K562 (cell line): Measurements from ENCODE around the gene CLPSL2. TPM values are rescaled to one million over a fixed set of nuclear protein-coding genes. Genes with fewer than 3 reads are reported as not detected.

Source experiments
- ATAC-seq: fragments of 200-7000 bp; cut with Tn5 transposase; 3 replicates; pipeline ENCODE4 v1.9.1; 2020; ENCODE audit warnings: moderate library complexity
- BruUV-seq: library from RNA; stranded (reverse); fragments of 400-500 nt; replicated peaks from 2 replicates; lab custom pipeline; 2021; lab: Mats Ljungman, UMichigan
- CTCF ChIA-PET: fragments of 300-600 bp; formaldehyde crosslinking; extraction: SDS; loops from one replicate; lab custom pipeline; 2021; ENCODE audit warnings: low intra/inter-chr PET ratio; lab: Yijun Ruan, JAX
- POLR2A ChIA-PET: fragments of 300-600, 350-650 bp; sonication (Branson Sonifier 250); formaldehyde crosslinking; extraction: SDS; loops from one replicate; lab custom pipeline; 2021; ENCODE audit warnings: antibody characterized with exemption, inconsistent platforms; lab: Yijun Ruan, JAX
- DNase-seq, 4 experiments: peaks; one replicate each; pipeline versions ENCODE4 v3.0.0 to v3.0.0-alpha.2; 2011 to 2018; ENCODE audit warnings: low spot score in 3 of 4, mixed read lengths in 3 of 4; ENCODE audit errors: extremely low read depth in 1 of 4
- FAIRE-seq: peaks from 2 replicates; lab custom pipeline; 2011; peaks lifted over from hg19 to GRCh38; lab: Jason Lieb, UNC
- H2AFZ ChIP-seq: 2 replicates; pipeline ENCODE4 v1.6.0; 2011; ENCODE audit warnings: low read depth, low read length, control low read depth, inconsistent platforms
- H3K27ac ChIP-seq: fragments of 200-600 bp; 3 replicates; pipeline ENCODE4 v1.8.0; 2011; ENCODE audit warnings: low read depth, mild to moderate bottlenecking, control low read depth, inconsistent platforms, low read length, moderate library complexity, mixed read lengths; ENCODE audit errors: extremely low read depth
- H3K27me3 ChIP-seq, 2 experiments: fragments of 300-600 bp in 1 of 2; 2 replicates in 1 of 2; 3 replicates in 1 of 2; pipeline versions ENCODE4 v1.6.0 to v1.8.0; 2011; ENCODE audit warnings: inconsistent platforms in 2 of 2, low read length in 2 of 2, mild to moderate bottlenecking in 1 of 2, mixed read lengths in 1 of 2, moderate library complexity in 1 of 2; ENCODE audit not compliant: control insufficient read depth in 2 of 2, insufficient read depth in 2 of 2
- H3K36me3 ChIP-seq: fragments of 300-600 bp; 3 replicates; pipeline ENCODE4 v1.8.0; 2011; ENCODE audit warnings: mild to moderate bottlenecking, low read length, inconsistent platforms; ENCODE audit not compliant: control insufficient read depth, insufficient read depth
- H3K4me1 ChIP-seq, 2 experiments: fragments of 200-600 bp in 1 of 2; replicated peaks in 1 of 2; 2 replicates in 1 of 2; 3 replicates in 1 of 2; pipeline versions ENCODE4 v1.5.1 to v1.8.0; 2011; ENCODE audit warnings: inconsistent platforms in 2 of 2, low read length in 2 of 2, mild to moderate bottlenecking in 1 of 2, mixed read lengths in 1 of 2, moderate library complexity in 1 of 2; ENCODE audit not compliant: control insufficient read depth in 2 of 2, insufficient read depth in 2 of 2
- H3K4me2 ChIP-seq: 2 replicates; pipeline ENCODE4 v1.6.1; 2011; ENCODE audit warnings: low read length, control low read depth, inconsistent platforms, mixed read lengths; ENCODE audit not compliant: insufficient read depth
- H3K4me3 ChIP-seq: fragments of 200-600 bp; sonication (generic), shearing (Covaris generic); 2 replicates; pipeline ENCODE4 v1.5.1; 2016; ENCODE audit warnings: control low read depth, inconsistent platforms
- H3K79me2 ChIP-seq: fragments of 200-600 bp; 3 replicates; pipeline ENCODE4 v1.8.0; 2011; ENCODE audit warnings: low read length, inconsistent platforms; ENCODE audit not compliant: control insufficient read depth, insufficient read depth
- H3K9ac ChIP-seq, 2 experiments: 2 replicates each; pipeline versions ENCODE4 v1.6.0 to v1.6.1; 2011; ENCODE audit warnings: low read depth in 2 of 2, low read length in 2 of 2, control low read depth in 1 of 2, inconsistent platforms in 1 of 2, mild to moderate bottlenecking in 1 of 2, mixed read lengths in 1 of 2; ENCODE audit not compliant: insufficient read depth in 1 of 2
- H3K9me1 ChIP-seq: one replicate; pipeline ENCODE4 v1.6.0; 2011; ENCODE audit warnings: inconsistent platforms, mild to moderate bottlenecking, low read length, moderate library complexity; ENCODE audit not compliant: control insufficient read depth, insufficient read depth
- H3K9me3 ChIP-seq: replicated peaks from 2 replicates; pipeline ENCODE4 v1.5.1; 2011; ENCODE audit warnings: low read depth, low read length, inconsistent platforms; ENCODE audit not compliant: control insufficient read depth, insufficient read depth
- H4K20me1 ChIP-seq: replicated peaks from 2 replicates; pipeline ENCODE4 v1.6.1; 2011; ENCODE audit warnings: low read length, inconsistent platforms, mixed read lengths; ENCODE audit not compliant: control insufficient read depth, insufficient read depth
- CBFA2T3 ChIP-seq: fragments of 450-650 bp; IDR thresholded peaks from 2 replicates; pipeline ENCODE4 v1.6.1; 2017
- CHD1 ChIP-seq: fragments of 200-600 bp; sonication (generic); IDR thresholded peaks from one replicate; pipeline ENCODE4 v1.6.1; 2012; ENCODE audit warnings: mild to moderate bottlenecking, moderate library complexity, low read length, inconsistent platforms
- CTBP1 ChIP-seq: fragments of 450-650 bp; IDR thresholded peaks from 2 replicates; pipeline ENCODE4 v1.6.1; 2016; ENCODE audit warnings: borderline replicate concordance
- HNRNPK ChIP-seq: fragments of 200-400 bp; formaldehyde crosslinking; IDR thresholded peaks from one replicate; pipeline ENCODE4 v1.6.1; 2018; ENCODE audit warnings: mild to moderate bottlenecking, low read depth, low read length; ENCODE audit not compliant: poor library complexity, severe bottlenecking
- LCOR ChIP-seq: sonication (generic); formaldehyde crosslinking; IDR thresholded peaks from 2 replicates; pipeline ENCODE4 v1.8.0; 2022; ENCODE audit warnings: mild to moderate bottlenecking, missing genetic modification reagents
- NCOA1 ChIP-seq: fragments of 450-650 bp; IDR thresholded peaks from 2 replicates; pipeline ENCODE4 v1.6.1; 2016; ENCODE audit warnings: low read depth
- NFIC ChIP-seq: fragments of 450-650 bp; IDR thresholded peaks from 2 replicates; pipeline ENCODE4 v1.6.1; 2017; ENCODE audit warnings: mild to moderate bottlenecking, inconsistent platforms
- NRF1 ChIP-seq, 2 experiments: fragments of 450-650 bp; IDR thresholded peaks in 1 of 2; conservative IDR thresholded peaks in 1 of 2; 2 replicates each; pipeline ENCODE4 v1.6.1; 2014; ENCODE audit warnings: mild to moderate bottlenecking in 2 of 2
- POLR3G ChIP-seq: IDR thresholded peaks from 2 replicates; pipeline ENCODE4 v1.6.1; 2011; ENCODE audit not compliant: insufficient read length, insufficient replicate concordance; ENCODE audit errors: extremely low read depth
- THAP7 ChIP-seq: fragments of 250-450 bp; sonication (Bioruptor Pico); IDR thresholded peaks from 2 replicates; pipeline ENCODE4 v1.5.0; 2021
- TRIM24 ChIP-seq, 2 experiments: fragments of 450-650 bp; IDR thresholded peaks; 2 replicates each; pipeline ENCODE4 v1.6.1; 2016
- ZBTB43 ChIP-seq: sonication (generic); formaldehyde crosslinking; IDR thresholded peaks from 2 replicates; pipeline ENCODE4 v1.8.0; 2023; ENCODE audit warnings: mild to moderate bottlenecking, missing genetic modification reagents
- ZFP36 ChIP-seq: fragments of 150-350 bp; IDR thresholded peaks from 2 replicates; pipeline ENCODE4 v1.6.1; 2018; ENCODE audit warnings: low read length, low read depth; ENCODE audit not compliant: partially characterized antibody
- ZNF165 ChIP-seq: fragments of 250-450 bp; sonication (Bioruptor Pico); IDR thresholded peaks from 2 replicates; pipeline ENCODE4 v1.4.0; 2020; ENCODE audit warnings: borderline replicate concordance
- WGBS: fragments of 100-300 bp; shearing (Covaris generic); methylation state at CpG from one replicate; pipeline ENCODE4 v1.1.6; 2016; ENCODE audit warnings: low coverage, mixed read lengths; ENCODE audit not compliant: insufficient coverage; ENCODE audit errors: missing lambda C conversion rate; 5-methylcytosine and 5-hydroxymethylcytosine counted together
- in situ Hi-C: fragments of 300-500 bp; cut with MboI; formaldehyde crosslinking; loops from 4 replicates; pipeline ENCODE4 v1.15.0; 2018; ENCODE audit warnings: inconsistent platforms, mixed read lengths
- intact Hi-C: fragments of 100-400 bp; cut with micrococcal nuclease; formaldehyde crosslinking; loops from 2 replicates; pipeline ENCODE4 v1.14.2; 2022
- polyA plus RNA-seq, 8 experiments: library from polyadenylated mRNA; depleted of rRNA in 4 of 8; stranded (reverse) in 5 of 8; unstranded in 3 of 8; fragments of >200 nt; fragmentation: Nextera tagmentation in 2 of 8; fragmentation: Illumina TruSeq in 1 of 8; extraction: Ambion mirVana in 2 of 8; extraction: Trizol in 1 of 8; gene quantifications; 2 replicates each; pipeline versions ENCODE4 v1.2.1 to v1.2.3, GENCODE V29; 2011 to 2014; ENCODE audit warnings: inconsistent platforms in 1 of 8, missing spikeins in 1 of 8
- total RNA-seq, 7 experiments: library from RNA; depleted of rRNA in 6 of 7; stranded (reverse); fragments of >200 nt in 6 of 7; fragmentation: Illumina TruSeq in 2 of 7; extraction: Trizol in 2 of 7; gene quantifications; 2 replicates each; pipeline versions ENCODE4 v1.2.1 to v1.2.3, GENCODE V29; 2011 to 2021; ENCODE audit warnings: low replicate concordance in 1 of 7

CLPSL2 gene
- total and polyA plus RNA-seq, 9 of the 15 experiments (the other 6 are each of a cell fraction or from before 2014, with no cell fraction given) = not detected

DNA sequence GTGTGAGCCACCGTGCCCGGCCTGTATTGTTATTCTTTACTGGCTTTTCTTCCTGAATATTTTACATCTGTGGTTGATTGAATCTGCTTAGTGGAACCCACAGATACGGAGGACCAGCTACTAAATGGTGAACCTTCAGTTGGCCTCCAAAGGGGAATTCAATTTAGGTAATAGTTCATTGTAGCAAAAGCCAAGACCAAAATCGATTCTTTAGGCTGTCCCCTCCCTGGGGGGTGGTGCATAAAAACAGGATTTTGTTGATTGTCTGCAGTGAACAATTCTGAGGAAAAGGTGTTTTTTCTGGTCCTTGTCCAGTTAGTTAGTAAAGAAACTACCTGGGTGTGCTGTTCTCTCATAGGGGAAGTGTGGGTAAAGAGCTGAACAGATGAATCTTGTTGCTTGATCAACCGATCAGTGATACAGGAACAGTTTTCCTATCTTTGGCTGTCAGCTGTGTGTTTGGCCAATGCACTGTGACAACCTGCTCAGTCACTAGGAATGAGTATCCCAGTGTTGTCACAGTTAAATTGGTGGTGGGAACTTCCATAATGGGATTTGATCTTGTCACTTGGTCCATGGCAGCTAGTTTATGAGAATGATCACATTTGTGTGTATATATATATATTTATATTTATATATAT, 48.3 kb downstream of the CLPSL2 start:
- POLR2A ChIA-PET = interaction anchor here (1.3 kb wide), 2 partner anchors 10 to 28 kb away, joined by 5 read pairs; partner anchors contain the start of gene CLPS
- in situ Hi-C loops = no loop called here
- CTCF ChIA-PET = no interaction called here

More for the DNA sequence above, 48.3 kb downstream of the CLPSL2 start:
- Histone ChIP-seq H4K20me1 (no peaks in the 10 kb centered on the region), H3K4me3 (no peak overlapping the region), H3K9me3 (no peaks in the 10 kb centered on the region), H3K4me1 (no peaks in the 10 kb centered on the region), H3K4me2 (no peak overlapping the region), H2AFZ (no peak overlapping the region), H3K36me3 (no peaks in the 10 kb centered on the region), H3K27ac (no peak overlapping the region), H3K79me2 (no peaks in the 10 kb centered on the region), H3K9me1 (no peaks in the 10 kb centered on the region), H3K27me3 (peaks cover 7 to 18% of the 10 kb centered on the region in 2 experiments; a peak in 4 of 5 replicates), H3K9ac (no peak overlapping the region)
- DNase-seq = no peak
- no peak for FAIRE-seq
- no peak for TF ChIP-seq ZFP36
- no peak for TF ChIP-seq LCOR (CRISPR knock-in tag)
- TF ChIP-seq NFIC = no peak
- TF ChIP-seq ZNF165 (CRISPR knock-in tag) = no peak
- no peak for TF ChIP-seq HNRNPK
- no peak for TF ChIP-seq ZBTB43
- no peak for TF ChIP-seq CTBP1
- TF ChIP-seq CBFA2T3 = no peak
- no peak for TF ChIP-seq NCOA1
- TF ChIP-seq POLR3G = no peak
- no peak for TF ChIP-seq TRIM24 (IDR thresholded peaks at IDR 0.05)
- TF ChIP-seq THAP7 = no peak
- no peak for TF ChIP-seq CHD1
- no peak for TF ChIP-seq NRF1 (conservative IDR thresholded peaks at IDR 0.05 in 1 of 2, IDR thresholded peaks at IDR 0.05 in 1 of 2)
- ATAC-seq = no peak
- WGBS = 4% methylated on average over 5 of the region's 5 CpGs
- no TSS peak for BruUV-seq
- intact Hi-C loops = no loop called here

Other genes with a start within 250 kb of the CLPSL2 start
- gene FKBP5, start 87.7 kb upstream of the CLPSL2 start, total RNA-seq (2014; rRNA removed) = 75.0 and 82.8 TPM in 2 replicates
- gene FKBP5, start 87.7 kb upstream of the CLPSL2 start, total RNA-seq (2014; rRNA removed; fragmentation: Illumina TruSeq; extraction: Trizol) = 54.2 and 65.9 TPM in 2 replicates
- 39.9 and 43.8 TPM in 2 replicates for gene FKBP5, start 87.7 kb upstream of the CLPSL2 start, total RNA-seq (2015; rRNA removed; fragmentation: Illumina TruSeq; extraction: Trizol)
- gene FKBP5, start 87.7 kb upstream of the CLPSL2 start, total RNA-seq (2021) = 92.0 and 104 TPM in 2 replicates
- 59.7 and 86.1 TPM in 2 replicates for gene FKBP5, start 87.7 kb upstream of the CLPSL2 start, polyA plus RNA-seq (2011; rRNA removed)
- 128 and 151 TPM in 2 replicates for gene FKBP5, start 87.7 kb upstream of the CLPSL2 start, polyA plus RNA-seq (2014; fragmentation: Illumina TruSeq; extraction: Trizol)
- 10 to 100 TPM; 32.7 to 46.1 TPM for gene FKBP5, start 87.7 kb upstream of the CLPSL2 start, polyA plus RNA-seq (2014; fragmentation: Nextera tagmentation; extraction: Ambion mirVana)
- gene FKBP5, start 87.7 kb upstream of the CLPSL2 start, polyA plus RNA-seq (2014; rRNA removed) = 76.6 and 76.8 TPM in 2 replicates
- 0.09 TPM in 1 of 2 replicates, not detected in the other for gene ARMC12, start 39.6 kb upstream of the CLPSL2 start, total RNA-seq (2014; rRNA removed)
- gene ARMC12, start 39.6 kb upstream of the CLPSL2 start, total RNA-seq (2014; rRNA removed; fragmentation: Illumina TruSeq; extraction: Trizol) = 0.36 TPM in 1 of 2 replicates, not detected in the other
- not detected in 2 replicates for gene ARMC12, start 39.6 kb upstream of the CLPSL2 start, total RNA-seq (2015; rRNA removed; fragmentation: Illumina TruSeq; extraction: Trizol)
- gene ARMC12, start 39.6 kb upstream of the CLPSL2 start, total RNA-seq (2021) = 0.13 and 0.35 TPM in 2 replicates
- gene ARMC12, start 39.6 kb upstream of the CLPSL2 start, polyA plus RNA-seq (2011; rRNA removed) = 0.26 and 0.45 TPM in 2 replicates
- 0.36 TPM in 1 of 2 replicates, not detected in the other for gene ARMC12, start 39.6 kb upstream of the CLPSL2 start, polyA plus RNA-seq (2014; fragmentation: Illumina TruSeq; extraction: Trizol)
- gene ARMC12, start 39.6 kb upstream of the CLPSL2 start, polyA plus RNA-seq (2014; fragmentation: Nextera tagmentation; extraction: Ambion mirVana) = under 1 TPM in 1 of 2 experiments, not detected in 1; 0.13 TPM
- 0.58 TPM in 1 of 2 replicates, not detected in the other for gene ARMC12, start 39.6 kb upstream of the CLPSL2 start, polyA plus RNA-seq (2014; rRNA removed)
- not detected in 2 replicates for gene CLPSL1, start 4.4 kb downstream of the CLPSL2 start, total RNA-seq (2014; rRNA removed)
- not detected in 2 replicates for gene CLPSL1, start 4.4 kb downstream of the CLPSL2 start, total RNA-seq (2014; rRNA removed; fragmentation: Illumina TruSeq; extraction: Trizol)
- gene CLPSL1, start 4.4 kb downstream of the CLPSL2 start, total RNA-seq (2015; rRNA removed; fragmentation: Illumina TruSeq; extraction: Trizol) = not detected in 2 replicates
- not detected in 2 replicates for gene CLPSL1, start 4.4 kb downstream of the CLPSL2 start, total RNA-seq (2021)
- not detected in 2 replicates for gene CLPSL1, start 4.4 kb downstream of the CLPSL2 start, polyA plus RNA-seq (2011; rRNA removed)
- not detected in 2 replicates for gene CLPSL1, start 4.4 kb downstream of the CLPSL2 start, polyA plus RNA-seq (2014; fragmentation: Illumina TruSeq; extraction: Trizol)
- not detected for gene CLPSL1, start 4.4 kb downstream of the CLPSL2 start, polyA plus RNA-seq (2014; fragmentation: Nextera tagmentation; extraction: Ambion mirVana)
- not detected in 2 replicates for gene CLPSL1, start 4.4 kb downstream of the CLPSL2 start, polyA plus RNA-seq (2014; rRNA removed)
- not detected in 2 replicates for gene CLPS, start 20.7 kb downstream of the CLPSL2 start, total RNA-seq (2014; rRNA removed)
- not detected in 2 replicates for gene CLPS, start 20.7 kb downstream of the CLPSL2 start, total RNA-seq (2014; rRNA removed; fragmentation: Illumina TruSeq; extraction: Trizol)
- not detected in 2 replicates for gene CLPS, start 20.7 kb downstream of the CLPSL2 start, total RNA-seq (2015; rRNA removed; fragmentation: Illumina TruSeq; extraction: Trizol)
- gene CLPS, start 20.7 kb downstream of the CLPSL2 start, total RNA-seq (2021) = 2.4 and 2.9 TPM in 2 replicates
- gene CLPS, start 20.7 kb downstream of the CLPSL2 start, polyA plus RNA-seq (2011; rRNA removed) = not detected in 2 replicates
- not detected in 2 replicates for gene CLPS, start 20.7 kb downstream of the CLPSL2 start, polyA plus RNA-seq (2014; fragmentation: Illumina TruSeq; extraction: Trizol)
- not detected for gene CLPS, start 20.7 kb downstream of the CLPSL2 start, polyA plus RNA-seq (2014; fragmentation: Nextera tagmentation; extraction: Ambion mirVana)
- not detected in 2 replicates for gene CLPS, start 20.7 kb downstream of the CLPSL2 start, polyA plus RNA-seq (2014; rRNA removed)
- gene LHFPL5, start 28.8 kb downstream of the CLPSL2 start, total RNA-seq (2014; rRNA removed) = not detected in 2 replicates
- not detected in 2 replicates for gene LHFPL5, start 28.8 kb downstream of the CLPSL2 start, total RNA-seq (2014; rRNA removed; fragmentation: Illumina TruSeq; extraction: Trizol)
- gene LHFPL5, start 28.8 kb downstream of the CLPSL2 start, total RNA-seq (2015; rRNA removed; fragmentation: Illumina TruSeq; extraction: Trizol) = not detected in 2 replicates
- gene LHFPL5, start 28.8 kb downstream of the CLPSL2 start, total RNA-seq (2021) = not detected in 2 replicates
- not detected in 2 replicates for gene LHFPL5, start 28.8 kb downstream of the CLPSL2 start, polyA plus RNA-seq (2011; rRNA removed)
- not detected in 2 replicates for gene LHFPL5, start 28.8 kb downstream of the CLPSL2 start, polyA plus RNA-seq (2014; fragmentation: Illumina TruSeq; extraction: Trizol)
- not detected for gene LHFPL5, start 28.8 kb downstream of the CLPSL2 start, polyA plus RNA-seq (2014; fragmentation: Nextera tagmentation; extraction: Ambion mirVana)
- not detected in 2 replicates for gene LHFPL5, start 28.8 kb downstream of the CLPSL2 start, polyA plus RNA-seq (2014; rRNA removed)
- gene SRPK1, start 144.5 kb downstream of the CLPSL2 start, total RNA-seq (2014; rRNA removed) = 150 and 159 TPM in 2 replicates
- gene SRPK1, start 144.5 kb downstream of the CLPSL2 start, total RNA-seq (2014; rRNA removed; fragmentation: Illumina TruSeq; extraction: Trizol) = 185 and 195 TPM in 2 replicates
- gene SRPK1, start 144.5 kb downstream of the CLPSL2 start, total RNA-seq (2015; rRNA removed; fragmentation: Illumina TruSeq; extraction: Trizol) = 164 and 183 TPM in 2 replicates
- gene SRPK1, start 144.5 kb downstream of the CLPSL2 start, total RNA-seq (2021) = 155 and 160 TPM in 2 replicates
- 95.8 and 140 TPM in 2 replicates for gene SRPK1, start 144.5 kb downstream of the CLPSL2 start, polyA plus RNA-seq (2011; rRNA removed)
- gene SRPK1, start 144.5 kb downstream of the CLPSL2 start, polyA plus RNA-seq (2014; fragmentation: Illumina TruSeq; extraction: Trizol) = 134 and 167 TPM in 2 replicates
- 100 to 1,000 TPM in 1 of 2 experiments, 10 to 100 TPM in 1; 99.6 to 164 TPM for gene SRPK1, start 144.5 kb downstream of the CLPSL2 start, polyA plus RNA-seq (2014; fragmentation: Nextera tagmentation; extraction: Ambion mirVana)
- 116 and 135 TPM in 2 replicates for gene SRPK1, start 144.5 kb downstream of the CLPSL2 start, polyA plus RNA-seq (2014; rRNA removed)
- gene SLC26A8, start 248.0 kb downstream of the CLPSL2 start, total RNA-seq (2014; rRNA removed) = not detected in 2 replicates
- not detected in 2 replicates for gene SLC26A8, start 248.0 kb downstream of the CLPSL2 start, total RNA-seq (2014; rRNA removed; fragmentation: Illumina TruSeq; extraction: Trizol)
- not detected in 2 replicates for gene SLC26A8, start 248.0 kb downstream of the CLPSL2 start, total RNA-seq (2015; rRNA removed; fragmentation: Illumina TruSeq; extraction: Trizol)
- gene SLC26A8, start 248.0 kb downstream of the CLPSL2 start, total RNA-seq (2021) = not detected in 2 replicates
- gene SLC26A8, start 248.0 kb downstream of the CLPSL2 start, polyA plus RNA-seq (2011; rRNA removed) = not detected in 2 replicates
- gene SLC26A8, start 248.0 kb downstream of the CLPSL2 start, polyA plus RNA-seq (2014; fragmentation: Illumina TruSeq; extraction: Trizol) = not detected in 2 replicates
- gene SLC26A8, start 248.0 kb downstream of the CLPSL2 start, polyA plus RNA-seq (2014; fragmentation: Nextera tagmentation; extraction: Ambion mirVana) = not detected
- not detected in 2 replicates for gene SLC26A8, start 248.0 kb downstream of the CLPSL2 start, polyA plus RNA-seq (2014; rRNA removed)